Stimulated activated memory B cell treated with anti-CD40 and anti-IgM and Interleukin-4, amounts not matched to agents 10 μg/mL and 1 μg/mL and 100 μg/mL, for 72 hours (primary cell): Measurements from ENCODE around the gene MARCO.
"Not testable (repeated sequence)": the region's sequence is repeated elsewhere in the genome, so short reads cannot be mapped to it uniquely, and the experiment has no call there.

Source experiments
- ATAC-seq: fragments of 150-1000 bp; cut with Tn5 transposase; 2 replicates; pipeline ENCODE4 v1.10.0; 2021
- H3K27ac Mint-ChIP-seq: one replicate; pipeline ENCODE4 v1.8.0; 2022; ENCODE audit warnings: mild to moderate bottlenecking, mixed read lengths
- H3K27me3 Mint-ChIP-seq: one replicate; pipeline ENCODE4 v1.8.0; 2022; ENCODE audit warnings: mixed read lengths
- H3K36me3 Mint-ChIP-seq: one replicate; pipeline ENCODE4 v1.8.0; 2022; ENCODE audit warnings: mixed read lengths
- H3K4me1 Mint-ChIP-seq: one replicate; pipeline ENCODE4 v1.8.0; 2022; ENCODE audit warnings: mixed read lengths
- H3K4me3 Mint-ChIP-seq: one replicate; pipeline ENCODE4 v1.8.0; 2022; ENCODE audit warnings: mild to moderate bottlenecking, moderate library complexity, mixed read lengths
- H3K9me3 Mint-ChIP-seq: one replicate; pipeline ENCODE4 v1.8.0; 2022; ENCODE audit warnings: mixed read lengths

The MARCO gene

DNA sequence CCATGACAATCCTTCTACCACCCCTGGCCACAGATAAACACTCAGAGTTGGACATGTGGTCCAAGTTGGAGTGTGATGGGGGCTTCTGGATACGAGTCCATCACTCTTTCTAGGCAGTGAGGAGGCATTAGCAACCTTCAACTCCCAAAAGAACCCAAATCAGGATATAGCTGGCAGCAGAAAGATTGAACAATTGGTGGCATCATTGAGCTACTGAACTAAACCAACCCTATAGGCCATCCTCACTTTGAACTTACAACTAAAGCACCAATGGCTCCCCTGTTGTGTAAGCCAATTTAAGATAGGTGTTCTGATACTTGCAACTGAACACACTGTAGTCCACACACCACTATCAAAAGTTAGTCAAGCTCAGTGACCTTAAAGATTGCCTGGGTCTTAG, 24.0 kb upstream of the MARCO start:
- H3K4me3 Mint-ChIP-seq: no peak overlapping the region
- no peak overlapping the region for H3K27ac Mint-ChIP-seq
- H3K36me3 Mint-ChIP-seq: no peaks in the 10 kb centered on the region
- peaks cover 2% of the 10 kb centered on the region for H3K9me3 Mint-ChIP-seq
- peaks cover 12% of the 10 kb centered on the region for H3K27me3 Mint-ChIP-seq
- ATAC-seq: no peak
- H3K4me1 Mint-ChIP-seq: no peaks in the 10 kb centered on the region

DNA sequence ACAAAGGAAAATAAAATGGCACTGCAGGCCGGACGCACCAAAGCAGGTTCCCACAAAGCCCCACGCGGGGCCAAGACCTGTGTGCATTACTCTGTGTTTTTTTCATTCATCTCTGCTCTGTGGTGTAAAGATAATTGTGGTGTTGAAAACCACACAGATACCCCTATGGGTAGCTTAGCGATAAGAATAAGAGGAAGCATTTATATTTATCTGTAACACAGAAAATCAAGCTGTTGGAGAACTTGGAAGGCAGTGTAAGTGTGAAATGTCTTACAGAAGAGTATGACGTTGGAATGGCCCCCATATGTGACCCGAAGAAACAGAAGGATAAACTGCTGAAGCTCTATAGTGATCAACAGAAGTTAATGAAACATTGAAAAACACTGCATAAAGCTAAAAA, 20.3 kb upstream of the MARCO start:
- peaks cover 9% of the 10 kb centered on the region for H3K27me3 Mint-ChIP-seq
- no peak for ATAC-seq
- H3K36me3 Mint-ChIP-seq: no peaks in the 10 kb centered on the region
- H3K27ac Mint-ChIP-seq: no peak overlapping the region
- no peaks in the 10 kb centered on the region for H3K9me3 Mint-ChIP-seq
- H3K4me3 Mint-ChIP-seq: no peak overlapping the region
- H3K4me1 Mint-ChIP-seq: no peaks in the 10 kb centered on the region

DNA sequence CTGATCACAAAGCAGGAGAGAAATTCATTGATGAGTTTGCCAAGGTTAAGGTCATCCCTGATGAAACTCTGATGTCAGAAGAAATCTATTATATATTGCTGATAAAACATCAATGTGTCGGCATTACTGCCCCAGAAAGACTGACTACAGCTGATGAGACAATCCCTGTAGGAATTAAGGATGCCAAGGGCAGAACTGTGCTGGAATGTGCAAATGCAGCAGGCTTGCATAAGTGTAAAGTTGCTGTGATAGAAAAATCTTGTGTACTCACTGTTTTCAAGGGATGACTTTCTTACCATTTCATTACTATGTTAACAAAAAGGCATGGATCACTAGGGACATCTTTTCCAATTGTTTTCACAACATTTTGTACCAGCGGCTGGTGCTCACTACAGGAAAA, 19.7 kb upstream of the MARCO start:
- H3K36me3 Mint-ChIP-seq: no peaks in the 10 kb centered on the region
- H3K4me3 Mint-ChIP-seq: no peak overlapping the region
- ATAC-seq: no peak
- no peak overlapping the region for H3K27ac Mint-ChIP-seq
- H3K9me3 Mint-ChIP-seq: no peaks in the 10 kb centered on the region
- H3K4me1 Mint-ChIP-seq: no peaks in the 10 kb centered on the region
- peaks cover 7% of the 10 kb centered on the region for H3K27me3 Mint-ChIP-seq

DNA sequence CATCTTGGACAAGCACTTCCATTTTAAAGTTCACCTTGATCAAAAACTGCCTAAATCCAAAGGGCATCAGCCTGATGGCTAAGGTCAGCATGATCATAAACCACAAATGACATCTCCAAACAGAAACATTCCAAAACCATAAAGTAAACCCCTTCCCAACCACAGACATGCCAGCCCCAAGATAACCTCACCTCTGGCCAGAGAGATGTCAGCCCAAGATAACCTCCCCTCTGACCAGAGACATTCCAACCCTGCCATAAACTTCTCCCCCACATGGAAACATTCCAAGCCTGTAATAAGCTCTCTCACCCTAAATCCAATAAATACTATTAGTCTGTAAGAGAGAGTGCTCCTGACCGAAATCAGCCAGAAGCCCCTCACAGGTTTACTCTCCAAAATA, 18.6 kb upstream of the MARCO start:
- no peaks in the 10 kb centered on the region for H3K36me3 Mint-ChIP-seq
- H3K4me3 Mint-ChIP-seq: no peak overlapping the region
- H3K27me3 Mint-ChIP-seq: peaks cover 7% of the 10 kb centered on the region
- H3K27ac Mint-ChIP-seq: no peak overlapping the region
- ATAC-seq: no peak
- H3K9me3 Mint-ChIP-seq: peaks cover 2% of the 10 kb centered on the region
- no peaks in the 10 kb centered on the region for H3K4me1 Mint-ChIP-seq

DNA sequence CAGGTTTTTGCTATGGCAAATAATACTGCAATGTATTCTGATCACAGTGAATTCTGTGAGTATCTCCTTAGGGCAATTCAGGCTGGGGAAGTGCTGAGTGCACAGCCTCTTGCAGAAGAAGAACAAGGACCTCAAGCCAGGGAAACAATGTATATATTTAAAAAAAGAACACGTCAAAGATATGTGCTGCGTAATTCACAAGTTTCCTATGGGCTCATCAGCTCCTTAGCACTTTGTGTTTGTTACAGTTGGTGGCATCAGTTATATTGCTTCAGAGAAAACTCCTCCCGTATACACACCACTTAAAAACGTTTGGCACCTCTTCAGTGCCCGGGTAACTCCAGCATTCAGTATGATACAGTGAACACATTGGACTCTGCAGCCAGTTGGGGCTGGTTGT, 16.5 kb upstream of the MARCO start:
- H3K4me3 Mint-ChIP-seq: no peak overlapping the region
- ATAC-seq: no peak
- H3K27ac Mint-ChIP-seq: no peak overlapping the region
- peaks cover 7% of the 10 kb centered on the region for H3K27me3 Mint-ChIP-seq
- no peaks in the 10 kb centered on the region for H3K36me3 Mint-ChIP-seq
- no peaks in the 10 kb centered on the region for H3K4me1 Mint-ChIP-seq
- peaks cover 12% of the 10 kb centered on the region for H3K9me3 Mint-ChIP-seq

DNA sequence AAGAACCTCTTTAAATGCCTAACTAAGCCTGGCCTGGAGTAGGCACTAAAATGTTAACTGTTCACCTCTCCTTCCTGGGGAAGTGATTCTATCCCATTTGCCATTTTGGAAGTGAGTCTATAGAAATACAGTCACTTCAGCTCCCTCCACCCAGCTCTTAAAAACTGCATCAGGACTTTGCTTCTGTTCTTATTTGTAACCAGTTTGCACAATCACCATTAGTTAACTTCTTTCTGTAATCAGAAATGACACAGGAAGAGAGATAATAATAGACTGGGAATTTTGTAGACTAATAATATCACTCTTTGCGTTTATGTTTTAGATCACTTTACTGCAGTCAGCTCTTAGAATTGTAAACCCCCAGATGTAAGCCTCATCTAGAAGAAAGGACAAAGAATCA, 16.0 kb upstream of the MARCO start:
- Mint-ChIP-seq H3K4me3 (no peak overlapping the region), H3K9me3 (peaks cover 12% of the 10 kb centered on the region), H3K36me3 (no peaks in the 10 kb centered on the region), H3K27me3 (peaks cover 7% of the 10 kb centered on the region), H3K27ac (no peak overlapping the region), H3K4me1 (no peaks in the 10 kb centered on the region)
- no peak for ATAC-seq

DNA sequence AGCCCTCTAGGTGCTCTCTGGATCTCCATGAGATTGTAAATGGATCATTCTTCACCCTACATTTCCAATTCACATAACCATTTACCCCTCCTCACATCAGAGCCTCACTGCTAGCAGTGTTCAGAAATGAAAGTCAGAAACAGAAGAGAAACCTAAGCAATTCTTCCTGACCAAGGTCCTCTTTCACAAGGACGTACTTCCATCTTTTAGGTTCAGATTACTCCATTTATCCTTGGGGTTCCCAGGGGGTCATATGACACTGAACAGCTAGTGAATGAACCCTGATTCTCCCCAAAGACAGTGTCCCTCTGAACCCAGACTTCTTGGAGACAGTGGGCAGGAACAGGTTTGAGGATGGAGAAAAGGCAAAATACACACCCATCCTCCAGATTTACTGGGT, 12.9 kb upstream of the MARCO start:
- no peak for ATAC-seq
- peaks cover 21% of the 10 kb centered on the region for H3K9me3 Mint-ChIP-seq
- H3K27ac Mint-ChIP-seq: no peak overlapping the region
- no peak overlapping the region for H3K4me3 Mint-ChIP-seq
- H3K36me3 Mint-ChIP-seq: no peaks in the 10 kb centered on the region
- no peaks in the 10 kb centered on the region for H3K4me1 Mint-ChIP-seq
- peaks cover 7% of the 10 kb centered on the region for H3K27me3 Mint-ChIP-seq

DNA sequence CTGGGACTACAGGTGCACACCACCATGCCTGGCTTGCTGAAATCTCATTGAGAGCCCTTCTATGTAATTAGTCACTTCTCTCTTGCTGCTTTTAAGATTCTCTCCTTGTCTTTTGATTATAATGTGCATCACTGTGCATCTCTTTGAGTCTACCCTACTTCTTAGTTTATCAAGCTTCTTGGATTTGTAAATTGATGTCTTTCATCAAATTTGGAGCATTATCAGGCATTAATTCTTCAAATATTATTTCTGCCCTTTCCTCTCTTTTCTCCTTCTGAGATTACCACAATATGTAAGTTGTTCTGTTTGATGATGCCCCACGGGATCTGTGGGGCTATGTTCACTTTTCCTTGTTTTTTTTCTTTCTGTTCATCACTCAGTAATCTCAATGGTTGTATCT, 9.0 kb upstream of the MARCO start:
- peaks cover 21% of the 10 kb centered on the region for H3K9me3 Mint-ChIP-seq
- no peak for ATAC-seq
- H3K36me3 Mint-ChIP-seq: no peaks in the 10 kb centered on the region
- no peaks in the 10 kb centered on the region for H3K4me1 Mint-ChIP-seq
- H3K27ac Mint-ChIP-seq: no peak overlapping the region
- H3K4me3 Mint-ChIP-seq: no peak overlapping the region
- H3K27me3 Mint-ChIP-seq: no peaks in the 10 kb centered on the region

DNA sequence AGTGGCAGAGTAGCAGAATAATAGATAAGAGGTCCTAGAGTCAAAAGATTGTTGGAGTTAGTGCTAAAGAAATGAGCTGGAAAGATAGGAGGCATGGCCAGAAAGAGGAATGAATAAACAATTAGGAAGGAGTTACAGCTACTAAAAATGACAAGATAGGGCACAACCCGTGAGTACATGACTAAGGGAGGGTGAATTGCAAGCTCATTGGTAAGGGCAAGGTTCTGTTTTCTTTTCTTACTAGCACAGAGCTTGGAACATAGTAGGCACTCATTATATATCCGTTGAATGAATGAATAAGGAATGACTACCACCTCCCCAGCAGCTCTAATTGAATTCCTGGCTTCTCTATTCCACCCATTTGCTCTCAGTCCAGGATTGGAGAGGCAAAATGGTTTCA, 5.7 kb upstream of the MARCO start:
- Mint-ChIP-seq H3K4me1 (peaks cover 6% of the 10 kb centered on the region), H3K27me3 (peaks cover 11% of the 10 kb centered on the region), H3K36me3 (no peaks in the 10 kb centered on the region), H3K4me3 (no peak overlapping the region), H3K27ac (no peak overlapping the region), H3K9me3 (peaks cover 8% of the 10 kb centered on the region)
- no peak for ATAC-seq

DNA sequence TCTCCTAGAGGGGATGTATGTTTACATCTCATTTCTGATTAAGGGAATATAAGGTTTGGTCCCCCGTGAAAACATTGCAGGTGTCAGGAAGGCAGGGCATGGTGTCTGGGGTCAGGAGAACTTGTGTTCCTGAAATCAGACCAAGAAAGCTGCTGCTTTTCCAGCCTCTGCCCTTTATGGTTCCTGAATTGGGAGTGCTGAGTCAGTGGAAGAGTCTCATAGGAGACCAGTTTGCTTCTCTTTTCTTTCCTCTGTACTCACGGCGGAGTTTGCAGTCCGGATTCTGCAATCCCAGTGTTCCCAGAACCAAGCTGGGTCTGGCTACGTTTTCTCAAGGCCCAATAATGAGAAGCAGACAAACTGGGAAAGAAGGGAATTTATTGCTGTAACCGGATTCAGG, 5.1 kb upstream of the MARCO start:
- peaks cover 17% of the 10 kb centered on the region for H3K27me3 Mint-ChIP-seq
- ATAC-seq: no peak
- H3K4me1 Mint-ChIP-seq: peaks cover 6% of the 10 kb centered on the region
- no peak overlapping the region for H3K4me3 Mint-ChIP-seq
- H3K9me3 Mint-ChIP-seq: peaks cover 8% of the 10 kb centered on the region
- H3K27ac Mint-ChIP-seq: no peak overlapping the region
- no peaks in the 10 kb centered on the region for H3K36me3 Mint-ChIP-seq

DNA sequence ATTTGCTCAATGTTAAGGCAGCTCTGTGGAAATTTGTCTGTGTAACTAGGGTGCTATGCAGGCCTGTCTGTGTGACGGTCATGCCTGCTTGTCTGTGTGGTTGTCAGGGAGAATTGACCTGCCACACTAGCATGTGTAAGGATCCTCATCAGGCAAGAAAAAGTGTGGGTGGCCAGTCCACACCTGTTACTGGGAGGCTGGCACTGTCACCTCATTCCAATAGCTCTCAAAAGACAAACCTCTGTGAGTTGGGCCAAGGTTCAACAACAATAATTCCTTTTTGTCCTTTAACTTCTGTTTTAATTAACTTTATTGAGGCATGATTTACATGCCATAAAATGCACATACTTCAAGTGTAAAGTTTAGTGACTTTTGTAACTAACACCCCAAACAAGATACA, 4.2 kb upstream of the MARCO start:
- Mint-ChIP-seq H3K4me3 (no peak overlapping the region), H3K27ac (no peak overlapping the region), H3K36me3 (no peaks in the 10 kb centered on the region), H3K4me1 (peaks cover 6% of the 10 kb centered on the region), H3K27me3 (peaks cover 17% of the 10 kb centered on the region), H3K9me3 (peaks cover 8% of the 10 kb centered on the region)
- ATAC-seq: no peak

DNA sequence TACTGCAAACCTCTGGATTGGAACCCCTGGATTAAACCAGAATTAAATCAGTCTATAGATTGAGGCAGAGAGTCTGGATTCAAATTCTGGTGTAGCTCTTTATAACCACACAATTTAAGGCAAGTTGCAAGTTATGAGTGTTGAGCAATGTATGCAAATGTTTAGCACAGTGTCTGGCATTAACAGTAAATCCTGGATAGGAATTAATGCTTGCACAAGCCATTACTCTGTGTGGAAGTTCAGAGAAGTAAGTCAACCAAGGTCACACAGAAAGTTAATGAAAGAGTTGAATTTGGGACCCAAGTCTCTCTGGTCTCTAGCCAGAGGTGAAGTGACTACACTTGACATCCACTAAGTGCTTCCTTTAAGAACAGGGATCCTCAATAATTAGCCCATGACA, 2.0 kb upstream of the MARCO start:
- Mint-ChIP-seq H3K4me3 (no peak overlapping the region), H3K27me3 (peaks cover 27% of the 10 kb centered on the region), H3K27ac (no peak overlapping the region), H3K36me3 (no peaks in the 10 kb centered on the region), H3K4me1 (peaks cover 6% of the 10 kb centered on the region), H3K9me3 (no peaks in the 10 kb centered on the region)
- no peak for ATAC-seq

DNA sequence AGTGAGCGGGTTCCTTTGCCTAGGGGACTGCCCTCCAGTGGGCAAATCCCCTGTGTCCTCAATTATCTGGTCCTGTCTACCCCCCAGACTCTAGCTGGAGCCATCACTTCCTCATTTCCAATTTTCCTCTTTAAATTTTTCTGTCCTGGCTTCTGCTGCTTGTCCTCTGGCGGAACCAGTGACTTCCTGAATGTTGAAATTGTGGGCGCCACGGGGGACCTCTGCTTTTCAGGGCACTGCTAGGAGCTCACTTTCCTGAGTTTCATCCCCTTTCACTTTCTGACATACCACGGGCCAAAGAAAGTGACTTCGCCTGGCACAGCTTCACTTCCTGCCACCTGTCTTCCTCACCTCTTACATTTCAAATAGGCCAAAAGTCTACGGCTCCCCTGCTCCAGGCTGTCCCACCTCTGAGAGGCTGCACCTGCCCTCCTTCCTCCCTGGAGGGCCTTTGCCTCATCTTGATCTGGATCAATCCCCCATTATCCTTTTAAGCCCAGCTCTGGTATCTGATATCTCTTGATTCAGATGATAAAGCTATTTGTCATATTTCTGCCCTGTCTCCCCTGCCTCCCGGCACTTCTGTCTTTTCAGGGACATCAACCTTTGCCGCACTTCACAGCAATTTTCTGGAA, 1.4 kb upstream of the MARCO start:
- Mint-ChIP-seq H3K27ac (no peak overlapping the region), H3K4me1 (peaks cover 6% of the 10 kb centered on the region), H3K4me3 (no peak overlapping the region), H3K27me3 (peaks cover 27% of the 10 kb centered on the region), H3K9me3 (no peaks in the 10 kb centered on the region), H3K36me3 (no peaks in the 10 kb centered on the region)
- ATAC-seq: no peak

DNA sequence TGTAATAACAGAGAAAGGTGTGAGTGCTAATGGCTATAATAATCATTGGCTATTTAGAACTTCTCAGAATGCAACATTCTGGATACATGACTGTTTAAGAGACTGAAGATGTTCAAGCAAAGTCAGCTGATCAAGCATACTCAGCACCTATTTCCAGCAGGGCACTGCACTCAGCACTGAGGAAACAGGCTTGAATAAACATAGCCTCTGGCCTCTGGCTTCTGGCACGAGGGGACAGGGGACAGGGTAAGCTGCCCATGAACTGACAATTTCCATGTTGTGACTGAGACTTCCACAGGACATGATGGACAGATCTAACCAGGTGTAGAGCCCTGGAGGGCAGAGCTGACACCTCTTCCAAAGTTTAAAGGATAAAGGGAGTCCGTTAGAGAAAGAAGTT, 1.3 kb downstream of the MARCO start:
- Mint-ChIP-seq H3K27me3 (peaks cover 27% of the 10 kb centered on the region), H3K36me3 (no peaks in the 10 kb centered on the region), H3K4me1 (peaks cover 6% of the 10 kb centered on the region), H3K4me3 (no peak overlapping the region), H3K9me3 (no peaks in the 10 kb centered on the region), H3K27ac (no peak overlapping the region)
- ATAC-seq: no peak

DNA sequence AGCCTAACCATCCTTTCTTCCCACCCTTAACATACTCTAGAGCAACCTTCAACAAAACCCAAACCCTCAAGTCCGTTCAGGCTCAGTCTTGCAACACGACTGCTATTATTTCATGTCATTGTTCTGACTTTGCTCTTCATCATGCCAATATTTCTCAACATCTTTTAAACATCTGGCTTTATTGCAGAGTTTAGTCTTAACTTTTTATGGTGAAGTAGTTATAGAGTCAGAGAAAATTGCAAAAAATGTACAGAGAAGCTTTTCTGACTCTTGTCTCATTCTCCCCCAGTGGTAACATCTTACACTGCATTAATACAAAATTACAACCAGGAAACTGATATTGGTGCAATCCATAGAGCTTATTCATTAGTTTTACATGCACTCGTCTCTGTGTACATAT, 3.9 kb downstream of the MARCO start:
- Mint-ChIP-seq H3K4me1 (peaks cover 1% of the 10 kb centered on the region), H3K4me3 (no peak overlapping the region), H3K9me3 (peaks cover 2% of the 10 kb centered on the region), H3K36me3 (no peaks in the 10 kb centered on the region), H3K27ac (no peak overlapping the region), H3K27me3 (peaks cover 20% of the 10 kb centered on the region)
- no peak for ATAC-seq

DNA sequence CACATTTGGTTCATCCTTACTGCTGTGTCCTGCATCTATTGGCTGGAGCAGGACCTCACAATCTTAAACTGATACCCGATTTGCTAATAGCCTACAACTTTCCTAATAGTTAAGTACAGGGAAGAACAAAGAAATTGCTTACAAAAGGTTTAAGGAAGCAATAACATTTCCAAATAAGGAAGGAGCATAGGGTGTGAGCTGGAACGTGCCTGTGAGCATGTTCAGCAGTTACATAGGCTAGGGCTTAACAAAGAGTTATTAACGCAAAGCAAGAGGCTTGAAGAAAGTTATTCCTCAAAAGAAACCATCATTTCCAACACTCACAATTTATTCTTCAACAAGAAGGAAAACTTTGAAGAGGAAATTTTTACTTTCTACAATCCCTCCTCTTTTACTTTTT, 6.3 kb downstream of the MARCO start:
- H3K27me3 Mint-ChIP-seq: peaks cover 23% of the 10 kb centered on the region
- not testable (repeated sequence) for H3K36me3 Mint-ChIP-seq, H3K4me1 Mint-ChIP-seq, H3K9me3 Mint-ChIP-seq, H3K4me3 Mint-ChIP-seq, ATAC-seq, H3K27ac Mint-ChIP-seq
